Endodermal cell (in vitro differentiated cells): ENCODE measurements around the gene NECTIN2. TPM values are rescaled to one million over a fixed set of nuclear protein-coding genes. Genes with fewer than 3 reads are reported as not detected.
"Not testable (repeated sequence)": the region's sequence is repeated elsewhere in the genome, so short reads cannot be mapped to it uniquely, and the experiment has no call there.

Source experiments
- DNase-seq: peaks from one replicate; pipeline ENCODE4 v3.0.0-alpha.2; 2017
- H3K27ac ChIP-seq: 2 replicates; pipeline ENCODE4 v1.5.1; 2013; ENCODE audit warnings: mild to moderate bottlenecking, low read depth, low read length, moderate library complexity
- H3K27me3 ChIP-seq: 2 replicates; pipeline ENCODE4 v1.6.1; 2013; ENCODE audit warnings: mild to moderate bottlenecking, low read length, moderate library complexity; ENCODE audit not compliant: insufficient read depth, control insufficient read depth, poor library complexity, severe bottlenecking
- H3K36me3 ChIP-seq: 2 replicates; pipeline ENCODE4 v1.7.0; 2013; ENCODE audit warnings: mild to moderate bottlenecking, low read length, moderate library complexity; ENCODE audit not compliant: control insufficient read depth, insufficient read depth
- H3K4me1 ChIP-seq: one replicate; pipeline ENCODE4 v1.7.0; 2013; ENCODE audit warnings: low read length; ENCODE audit not compliant: control insufficient read depth, insufficient read depth
- H3K4me3 ChIP-seq: 2 replicates; pipeline ENCODE4 v1.5.1; 2013; ENCODE audit warnings: mild to moderate bottlenecking, low read length, moderate library complexity
- H3K9ac ChIP-seq: 2 replicates; pipeline ENCODE4 v1.6.1; 2013; ENCODE audit warnings: mild to moderate bottlenecking, low read length, moderate library complexity; ENCODE audit not compliant: poor library complexity, severe bottlenecking; ENCODE audit errors: extremely low read depth
- H3K9me3 ChIP-seq: 2 replicates; pipeline ENCODE4 v1.6.1; 2013; ENCODE audit warnings: mild to moderate bottlenecking, low read length, moderate library complexity; ENCODE audit not compliant: control insufficient read depth
- H3K27ac Mint-ChIP-seq: 2 replicates; pipeline ENCODE4 v1.8.0; 2020; ENCODE audit warnings: mixed read lengths
- H3K27me3 Mint-ChIP-seq: 2 replicates; pipeline ENCODE4 v1.8.0; 2021; ENCODE audit warnings: mild to moderate bottlenecking, mixed read lengths; ENCODE audit not compliant: insufficient read depth
- H3K36me3 Mint-ChIP-seq: 2 replicates; pipeline ENCODE4 v1.8.0; 2020; ENCODE audit warnings: low read depth, mixed read lengths
- H3K4me1 Mint-ChIP-seq: 2 replicates; pipeline ENCODE4 v1.8.0; 2020; ENCODE audit warnings: mixed read lengths
- H3K4me3 Mint-ChIP-seq: 2 replicates; pipeline ENCODE4 v1.8.0; 2020; ENCODE audit warnings: mild to moderate bottlenecking, moderate library complexity, mixed read lengths
- H3K9me3 Mint-ChIP-seq: 2 replicates; pipeline ENCODE4 v1.8.0; 2020; ENCODE audit warnings: mild to moderate bottlenecking, mixed read lengths
- CTCF ChIP-seq: fragments of 200-600 bp; sonication (generic); conservative IDR thresholded peaks from 2 replicates; pipeline ENCODE4 v1.5.0; 2021; ENCODE audit warnings: antibody characterized with exemption, mild to moderate bottlenecking
- WGBS, 2 experiments: methylation state at CpG; one replicate each; pipeline versions ENCODE4 v1.1.5 to v1.1.7; 2013; ENCODE audit warnings: missing lambda C conversion rate in 2 of 2, mixed read lengths in 1 of 2; ENCODE audit not compliant: insufficient coverage in 1 of 2, insufficient read length in 1 of 2; 5-methylcytosine and 5-hydroxymethylcytosine counted together
- total RNA-seq, 2 donors: library from RNA; stranded (reverse); fragmentation: NEBNext Ultra II Directional in 1 of 2; extraction: Animal tissue kit (Norgen Biotek cat#: 25700) in 1 of 2; gene quantifications; 2 replicates in 1 of 2; 3 replicates in 1 of 2; pipeline ENCODE4 v1.2.1, GENCODE V29; 2021

The NECTIN2 gene
- total RNA-seq, 2 donors from 2014 or later = 248 to 260 TPM

GRCh38 chr19:44924243-44924725, 78.2 kb downstream of the NECTIN2 start:
- H3K9me3 Mint-ChIP-seq = peaks cover 7% of the 10 kb centered on the region
- peaks cover 14% of the 10 kb centered on the region for H3K36me3 Mint-ChIP-seq
- H3K4me3 Mint-ChIP-seq = no peak overlapping the region
- no peak overlapping the region for H3K27ac Mint-ChIP-seq
- Histone ChIP-seq H3K27ac (no peak overlapping the region), H3K36me3 (peaks cover 9% of the 10 kb centered on the region), H3K9ac (no peak overlapping the region), H3K4me1 (no peaks in the 10 kb centered on the region), H3K9me3 (no peaks in the 10 kb centered on the region), H3K4me3 (no peak overlapping the region), H3K27me3 (no peaks in the 10 kb centered on the region)
- TF ChIP-seq CTCF = no peak
- DNase-seq = no peak
- 93 to 95% methylated on average over 6 to 8 of the region's 8 CpGs for WGBS, 2 experiments
- peaks cover 6% of the 10 kb centered on the region for H3K27me3 Mint-ChIP-seq
- H3K4me1 Mint-ChIP-seq = peaks cover 19% of the 10 kb centered on the region

GRCh38 chr19:44925114-44925891, 79.2 kb downstream of the NECTIN2 start:
- peaks cover 8% of the 10 kb centered on the region for H3K27me3 Mint-ChIP-seq
- H3K27ac ChIP-seq = no peak overlapping the region
- no peak overlapping the region for H3K4me3 Mint-ChIP-seq
- TF ChIP-seq CTCF = no peak
- H3K9ac ChIP-seq = no peak overlapping the region
- 90 to 100% methylated on average over 2 to 8 of the region's 8 CpGs for WGBS, 2 experiments
- no peak for DNase-seq
- no peak overlapping the region for H3K4me3 ChIP-seq
- peaks cover 7% of the 10 kb centered on the region for H3K9me3 Mint-ChIP-seq
- no peak overlapping the region for H3K27ac Mint-ChIP-seq
- no peaks in the 10 kb centered on the region for H3K27me3 ChIP-seq
- no peaks in the 10 kb centered on the region for H3K9me3 ChIP-seq
- no peaks in the 10 kb centered on the region for H3K4me1 ChIP-seq
- H3K4me1 Mint-ChIP-seq = peaks cover 19% of the 10 kb centered on the region
- peaks cover 10% of the 10 kb centered on the region for H3K36me3 Mint-ChIP-seq
- H3K36me3 ChIP-seq = no peaks in the 10 kb centered on the region

- DNase-seq = peak; percentile 66
- H3K9me3 ChIP-seq, H3K9me3 Mint-ChIP-seq, H3K27ac ChIP-seq, H3K27me3 Mint-ChIP-seq, H3K4me1 ChIP-seq, H3K36me3 ChIP-seq, H3K9ac ChIP-seq, H3K4me3 ChIP-seq, H3K27me3 ChIP-seq: not testable (repeated sequence)
- Mint-ChIP-seq H3K27ac (peak overlapping the region; percentile 91), H3K36me3 (peaks cover 10% of the 10 kb centered on the region), H3K4me1 (peaks cover 19% of the 10 kb centered on the region), H3K4me3 (peak overlapping the region; percentile 54)
- WGBS, 2 experiments = 70 to 87% methylated on average over 4 to 14 of the region's 19 CpGs
Observed at GRCh38 chr19:44926245-44927077, 80.4 kb downstream of the NECTIN2 start.
